Hypothalamus (tissue), 51 donors: Measurements from ENCODE around the gene CBX1.
"Not testable (repeated sequence)": the region's sequence is repeated elsewhere in the genome, so short reads cannot be mapped to it uniquely, and the experiment has no call there.

Experiments
- DNase-seq, 51 donors: peaks; one replicate each; lab custom pipeline; 2025; lab: John Stamatoyannopoulos, UW

CBX1 gene

GRCh38 chr17:48123776-48124388 lies 22.6 kb upstream of the CBX1 start:
- no peak for DNase-seq

GRCh38 chr17:48123111-48123510 lies 21.8 kb upstream of the CBX1 start:
- DNase-seq, result peak in 31 of 51 donors; percentile 7 to 78 (median 48)

GRCh38 chr17:48122665-48123045 lies 21.4 kb upstream of the CBX1 start:
- DNase-seq, result no peak

GRCh38 chr17:48121923-48122664 lies 20.8 kb upstream of the CBX1 start:
- DNase-seq, result peak in 21 of 51 donors; percentile 15 to 71 (median 38)

- peak in 1 of 51 donors; percentile 9 for DNase-seq
Measured at GRCh38 chr17:48113201-48113676, 12.0 kb upstream of the CBX1 start.

GRCh38 chr17:48111937-48112241 lies 10.6 kb upstream of the CBX1 start:
- DNase-seq, result no peak

- DNase-seq, result no peak
Measured at GRCh38 chr17:48110761-48111160, 9.5 kb upstream of the CBX1 start.

GRCh38 chr17:48107137-48108055 lies 6.1 kb upstream of the CBX1 start, which contains the start of gene SNX11:
SNX11 (plus strand) TSS chr17:48107766; CDS start chr17:48112044, 4,278 bp downstream.
- peak; percentile 69 to 100 (median 92) for DNase-seq

- DNase-seq, result no peak
Measured at GRCh38 chr17:48106802-48107136, 5.5 kb upstream of the CBX1 start.

- no peak for DNase-seq
Measured at GRCh38 chr17:48104440-48104839, 3.2 kb upstream of the CBX1 start.

- DNase-seq, result peak in 1 of 51 donors; percentile 4
Measured at GRCh38 chr17:48102798-48103715, 1.8 kb upstream of the CBX1 start.

GRCh38 chr17:48102043-48102750 lies 919 bp upstream of the CBX1 start:
- DNase-seq, result no peak

GRCh38 chr17:48100591-48101011 lies 677 bp downstream of the CBX1 start:
- DNase-seq, result peak in 20 of 51 donors; percentile 20 to 75 (median 50)

- DNase-seq, result no peak
Measured at GRCh38 chr17:48100160-48100559, 1.1 kb downstream of the CBX1 start.

- DNase-seq, result no peak
Measured at GRCh38 chr17:48095611-48096010, 5.7 kb downstream of the CBX1 start.

- DNase-seq, result no peak
Measured at GRCh38 chr17:48093341-48094045, 7.8 kb downstream of the CBX1 start.

- DNase-seq, result no peak
Measured at GRCh38 chr17:48084932-48085331, 16.3 kb downstream of the CBX1 start.

GRCh38 chr17:48081858-48082257 lies 19.4 kb downstream of the CBX1 start:
- no peak for DNase-seq

GRCh38 chr17:48077152-48077551 lies 24.1 kb downstream of the CBX1 start:
- not testable (repeated sequence) for DNase-seq
